GM19193 (cell line): ENCODE results near the gene VKORC1.

Experiments
- POLR2A ChIP-seq: IDR thresholded peaks from 4 replicates; pipeline ENCODE4 v1.6.1; 2011; ENCODE audit not compliant: insufficient read depth, insufficient read length; ENCODE audit errors: extremely low read depth

The VKORC1 gene

GRCh38 chr16:31131416-31131815 is 36.8 kb upstream of the VKORC1 start:
- TF ChIP-seq POLR2A: no peak

- TF ChIP-seq POLR2A: no peak
Observed at GRCh38 chr16:31130899-31131298, 36.3 kb upstream of the VKORC1 start.

- TF ChIP-seq POLR2A: no peak
Observed at GRCh38 chr16:31130336-31130891, 35.8 kb upstream of the VKORC1 start.

DNA sequence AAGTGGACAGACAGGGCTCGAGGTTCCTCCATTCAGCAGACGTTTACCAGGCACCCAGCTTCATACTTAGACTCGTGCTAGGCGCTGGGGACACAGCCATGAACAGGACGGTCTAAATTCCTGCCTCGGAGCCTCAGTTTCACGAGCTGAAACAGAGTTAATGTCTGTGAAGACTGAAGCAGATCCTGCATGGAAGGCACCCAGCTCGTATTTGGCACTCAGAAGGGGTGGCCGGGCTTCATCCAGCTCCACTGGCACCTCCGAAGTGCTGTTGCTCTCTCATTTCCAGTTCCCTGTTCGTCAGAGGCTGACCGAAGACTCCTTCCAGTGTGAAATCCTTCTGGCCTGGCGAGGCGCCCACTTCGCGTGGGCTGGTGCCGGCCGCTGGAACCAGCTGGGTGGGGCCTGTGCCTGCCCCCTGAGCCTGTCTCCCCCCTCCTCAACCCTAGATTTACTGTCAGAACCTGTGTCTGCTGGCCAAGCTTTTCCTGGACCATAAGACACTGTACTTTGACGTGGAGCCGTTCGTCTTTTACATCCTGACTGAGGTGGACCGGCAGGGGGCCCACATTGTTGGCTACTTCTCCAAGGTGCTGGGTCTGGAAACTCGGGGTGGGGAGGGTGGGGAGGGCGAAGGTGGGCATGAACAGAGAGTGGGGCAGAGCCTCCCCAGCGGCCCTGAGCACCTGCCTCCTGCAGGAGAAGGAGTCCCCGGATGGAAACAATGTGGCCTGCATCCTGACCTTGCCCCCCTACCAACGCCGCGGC is 35.2 kb upstream of the VKORC1 start:
- TF ChIP-seq POLR2A: no peak

- TF ChIP-seq POLR2A: no peak
Observed at GRCh38 chr16:31128711-31129567, 34.3 kb upstream of the VKORC1 start.

DNA sequence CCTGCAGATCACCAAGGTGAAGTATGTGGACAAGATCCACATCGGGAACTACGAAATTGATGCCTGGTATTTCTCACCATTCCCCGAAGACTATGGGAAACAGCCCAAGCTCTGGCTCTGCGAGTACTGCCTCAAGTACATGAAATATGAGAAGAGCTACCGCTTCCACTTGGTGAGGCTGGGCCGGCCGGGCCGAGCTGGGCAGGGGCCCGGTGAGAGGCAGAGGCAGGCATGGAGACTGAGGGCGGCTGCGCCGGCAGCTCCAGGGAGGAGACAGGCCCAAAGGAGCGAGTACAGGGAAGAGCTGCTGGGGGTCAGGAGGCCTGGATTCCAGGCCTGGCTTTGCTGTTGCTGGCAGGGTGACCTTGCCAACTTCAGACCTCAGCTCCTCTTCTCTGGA is 32.6 kb upstream of the VKORC1 start:
- TF ChIP-seq POLR2A: no peak

GRCh38 chr16:31125844-31126243 is 31.2 kb upstream of the VKORC1 start:
- TF ChIP-seq POLR2A: no peak

- no peak for TF ChIP-seq POLR2A
Observed at GRCh38 chr16:31120129-31120528, 25.5 kb upstream of the VKORC1 start.

DNA sequence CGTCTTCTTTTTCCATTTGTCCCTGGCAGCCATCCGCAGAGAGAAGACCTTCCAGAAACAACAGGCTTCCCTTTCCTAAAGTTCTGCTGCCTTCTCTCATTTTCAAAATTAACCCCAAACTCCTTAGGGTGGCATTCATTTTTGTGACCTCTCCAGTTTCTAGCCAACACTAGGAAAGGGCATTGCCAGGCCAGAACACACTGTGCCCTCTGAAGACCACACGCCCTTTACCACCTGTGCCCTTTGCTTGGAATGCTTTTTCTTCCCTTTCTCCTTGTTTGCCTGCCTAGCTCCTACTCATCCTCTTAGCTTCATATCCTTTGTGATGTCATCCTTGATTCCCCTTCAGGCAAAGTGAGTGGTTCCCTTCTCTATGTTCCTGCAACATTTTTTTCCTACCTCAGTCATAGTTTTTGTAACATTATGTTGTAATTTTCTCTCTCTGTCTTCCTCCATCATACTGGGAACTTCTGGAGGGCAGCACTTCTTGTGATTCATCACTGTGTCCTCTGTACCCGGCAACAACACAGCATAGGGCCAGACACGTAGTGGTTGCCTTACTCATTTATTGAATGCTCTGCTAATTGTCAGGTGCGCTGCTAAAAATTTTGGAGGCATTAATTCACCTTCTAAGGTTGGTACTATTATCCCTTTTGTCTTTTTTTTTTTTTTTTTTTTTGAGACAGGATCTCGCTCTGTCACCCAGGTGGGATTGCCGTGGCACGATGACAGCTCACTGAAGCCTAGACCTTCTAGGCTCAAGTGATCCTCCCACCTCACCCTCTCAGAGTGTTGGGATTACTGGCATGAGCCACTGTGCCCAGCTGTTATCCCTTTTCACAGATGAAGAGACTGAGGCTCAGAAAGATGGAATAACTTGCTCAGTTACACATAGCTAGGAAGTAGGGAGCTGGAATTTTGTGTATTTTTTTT is 23.9 kb upstream of the VKORC1 start:
- no peak for TF ChIP-seq POLR2A

GRCh38 chr16:31117384-31118222 is 23.0 kb upstream of the VKORC1 start, which contains the start of gene KAT8:
TSS of gene KAT8 (plus strand) at chr16:31117664. CDS start at chr16:31117682, 18 bp downstream.
- TF ChIP-seq POLR2A: peak; percentile 94

DNA sequence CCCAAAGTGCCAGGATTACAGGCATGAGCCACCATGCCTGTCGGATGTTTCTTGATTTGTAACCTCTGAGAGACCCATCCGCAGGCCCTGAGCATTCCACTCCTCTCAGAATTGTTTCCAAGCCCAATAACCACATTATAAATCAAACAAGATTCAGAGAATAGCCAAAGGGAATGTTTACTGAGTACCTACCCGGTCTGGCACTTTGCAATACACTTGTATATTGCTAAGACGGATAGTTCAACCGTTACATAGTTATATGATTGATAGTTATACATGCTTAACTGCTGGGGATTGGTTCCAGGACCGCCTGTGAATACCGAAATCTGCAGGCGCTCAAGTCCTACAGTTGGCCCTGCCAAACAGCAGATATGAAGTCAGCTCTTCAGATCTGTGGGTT is 19.9 kb upstream of the VKORC1 start:
- no peak for TF ChIP-seq POLR2A

DNA sequence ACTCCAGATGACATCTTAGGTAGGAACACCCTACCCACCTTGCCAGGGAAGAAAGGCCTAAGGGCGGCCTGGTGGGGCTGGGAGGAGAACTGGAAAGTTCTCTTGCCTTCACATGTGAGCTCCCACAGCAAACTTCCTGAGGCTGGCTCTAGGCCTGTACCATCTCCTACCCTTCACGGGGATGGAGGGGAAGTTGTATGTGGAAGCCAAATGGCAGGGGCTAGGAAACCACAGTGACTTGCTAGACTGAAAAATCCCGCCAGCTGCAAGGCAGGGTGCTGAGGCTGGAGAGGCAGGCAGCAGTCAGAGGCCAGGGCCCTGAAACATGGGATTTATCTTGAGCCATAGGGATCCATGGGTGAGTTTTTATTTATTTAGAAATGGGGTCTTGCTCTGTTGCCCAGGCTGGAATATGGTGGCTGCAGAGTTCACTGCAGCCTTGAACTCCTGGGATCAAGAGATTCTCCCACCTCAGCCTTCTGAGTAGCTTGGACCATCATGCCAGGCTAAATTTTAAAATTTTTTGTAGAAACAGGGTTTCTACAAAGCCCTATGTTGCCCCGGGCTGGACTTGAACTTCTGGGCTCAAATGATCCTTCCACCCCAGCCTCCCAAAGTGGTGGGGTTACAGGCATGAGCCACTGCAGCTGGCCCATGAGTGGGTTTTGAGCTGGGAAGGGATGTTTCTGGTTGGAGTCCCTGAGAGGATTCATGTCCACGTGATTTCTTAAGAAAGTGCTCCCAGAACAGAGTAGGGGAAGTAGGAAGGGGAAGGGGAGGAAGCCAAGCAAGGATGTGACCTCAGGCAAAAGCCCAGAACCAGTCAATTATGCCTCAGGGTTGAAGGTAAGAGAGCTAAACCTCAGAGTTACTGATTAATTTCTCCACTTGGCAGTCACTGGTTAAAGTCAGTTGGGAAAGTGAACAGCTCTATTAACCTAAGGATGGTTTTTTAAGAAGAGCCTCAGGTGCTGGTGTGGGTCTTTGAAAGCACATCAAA is 18.8 kb upstream of the VKORC1 start:
- TF ChIP-seq POLR2A: no peak
